ENCODE results near the gene CRYBA1. TPM values are rescaled to one million over a fixed set of nuclear protein-coding genes. Genes with fewer than 3 reads are reported as not detected.
"Not testable (repeated sequence)": the region's sequence is repeated elsewhere in the genome, so short reads cannot be mapped to it uniquely, and the experiment has no call there.

The CRYBA1 gene, protein sequence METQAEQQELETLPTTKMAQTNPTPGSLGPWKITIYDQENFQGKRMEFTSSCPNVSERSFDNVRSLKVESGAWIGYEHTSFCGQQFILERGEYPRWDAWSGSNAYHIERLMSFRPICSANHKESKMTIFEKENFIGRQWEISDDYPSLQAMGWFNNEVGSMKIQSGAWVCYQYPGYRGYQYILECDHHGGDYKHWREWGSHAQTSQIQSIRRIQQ
- total RNA-seq (2014; rRNA removed; shearing (Covaris generic)): not detected in 2 replicates

GRCh38 chr17:29246628-29247027, at the start of gene CRYBA1:
TSS of gene CRYBA1 (plus strand) at chr17:29246859. CDS start at chr17:29246864, 5 bp downstream.
- DNase-seq (ENCODE audit: low read depth): peak; percentile 21

- no peak for DNase-seq (ENCODE audit: low read depth)
These were observed 49.0 kb upstream of the CRYBA1 start for GRCh38 chr17:29197516-29198272.

DNA sequence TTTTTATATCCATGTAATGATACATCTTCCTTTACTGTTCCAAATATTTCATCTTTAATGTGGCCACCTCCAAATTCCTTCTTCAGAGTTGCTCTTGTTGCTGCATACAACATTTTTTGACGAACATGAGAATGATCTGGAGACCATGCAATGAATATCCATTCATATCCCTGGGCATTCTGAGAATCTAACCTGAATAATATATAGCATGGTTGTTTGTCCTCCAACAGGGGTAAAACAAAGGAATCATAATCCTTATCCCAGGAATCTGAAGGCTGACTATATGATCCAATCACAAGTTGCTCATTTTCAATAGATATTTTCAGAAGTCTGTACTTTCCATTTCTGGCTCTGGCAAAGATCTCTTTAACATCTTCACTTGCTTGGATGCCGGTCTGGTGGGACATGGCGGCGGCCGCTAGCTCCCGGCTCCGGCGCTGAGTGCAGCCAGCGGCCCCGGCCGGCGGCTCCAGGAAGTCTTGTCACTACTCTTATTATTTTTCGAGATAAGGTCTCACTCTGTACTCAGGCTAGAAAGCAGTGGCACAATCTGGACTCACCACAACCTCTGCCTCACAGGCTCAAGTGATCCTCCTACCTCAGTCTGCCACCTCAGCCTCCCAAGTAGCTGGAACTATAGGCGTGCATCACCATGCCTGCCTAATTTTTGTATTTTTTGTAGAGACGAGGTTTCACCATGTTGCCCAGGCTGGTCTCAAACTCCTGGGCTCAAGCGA, 42.4 kb upstream of the CRYBA1 start:
- not testable (repeated sequence) for DNase-seq (ENCODE audit: low read depth)

GRCh38 chr17:29205047-29205446, 41.6 kb upstream of the CRYBA1 start:
- no peak for DNase-seq (ENCODE audit: low read depth)

DNA sequence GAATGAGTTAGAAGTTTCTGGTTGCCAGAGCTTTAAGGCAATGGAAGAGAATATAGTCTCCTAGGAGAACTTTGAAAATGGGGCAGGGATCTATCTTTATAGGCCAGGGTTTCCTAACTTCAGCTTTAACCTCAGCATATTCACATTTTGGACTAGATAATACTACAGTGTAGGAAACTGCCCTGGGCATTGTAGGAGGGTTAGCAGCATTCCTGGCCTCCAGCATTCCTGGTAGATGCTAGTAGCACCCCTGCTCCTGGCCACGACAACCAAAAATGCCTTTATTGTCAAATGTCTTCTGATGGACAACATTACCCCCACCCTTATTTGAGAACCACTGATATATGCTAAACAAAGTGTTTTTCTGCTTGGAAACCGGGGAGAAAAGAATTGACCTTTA, 38.7 kb upstream of the CRYBA1 start:
- DNase-seq (ENCODE audit: low read depth): no peak

GRCh38 chr17:29209073-29209472, 37.6 kb upstream of the CRYBA1 start:
- no peak for DNase-seq (ENCODE audit: low read depth)

GRCh38 chr17:29210879-29211278, 35.8 kb upstream of the CRYBA1 start:
- no peak for DNase-seq (ENCODE audit: low read depth)

- DNase-seq (ENCODE audit: low read depth): no peak
These were observed 34.5 kb upstream of the CRYBA1 start for GRCh38 chr17:29212094-29212631.

GRCh38 chr17:29212681-29213121, 34.0 kb upstream of the CRYBA1 start:
- DNase-seq (ENCODE audit: low read depth): peak; percentile 21

DNA sequence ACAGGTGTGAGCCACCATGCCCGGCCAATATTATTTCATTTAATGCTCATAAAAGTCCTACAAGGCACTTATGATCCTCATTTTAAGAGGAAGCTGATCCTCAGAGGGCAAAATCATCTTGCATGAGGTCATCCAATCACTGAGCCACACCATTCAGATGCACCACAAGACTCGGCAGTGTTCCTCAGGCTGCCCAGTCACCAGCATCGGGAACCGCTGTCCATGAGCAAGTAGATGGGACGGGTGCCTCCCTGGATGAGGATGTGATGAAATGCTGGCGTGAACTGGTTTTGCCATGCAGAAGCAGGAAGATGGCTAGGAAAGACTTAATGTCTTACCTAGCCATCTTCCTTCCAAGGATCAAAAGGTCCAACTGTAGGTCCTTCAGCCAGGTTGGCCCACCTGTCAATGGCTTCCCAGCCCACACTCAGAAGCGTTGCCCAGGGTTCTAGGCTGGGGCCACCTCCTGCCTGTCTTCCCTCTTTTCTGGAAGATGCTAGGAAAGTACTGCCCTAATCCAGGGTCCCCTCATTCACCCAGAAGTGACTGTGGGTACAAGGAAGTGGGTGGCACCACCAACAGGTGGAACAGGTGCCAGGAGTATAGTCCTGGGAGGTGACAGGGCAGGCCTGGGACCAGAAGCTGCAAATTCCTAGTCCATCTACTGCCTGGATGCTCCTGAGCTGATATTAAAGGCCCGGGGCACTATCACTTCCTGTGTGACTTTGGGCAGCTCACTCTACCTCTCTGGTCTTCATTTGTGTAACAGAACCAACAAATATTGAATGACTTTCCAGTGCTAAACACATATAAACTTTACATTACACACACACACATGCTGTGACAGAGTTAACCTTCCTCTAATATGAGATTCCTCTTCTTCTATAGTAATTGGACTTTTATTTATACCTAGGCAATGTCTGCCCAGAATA, 32.2 kb upstream of the CRYBA1 start:
- no peak for DNase-seq (ENCODE audit: low read depth)

DNA sequence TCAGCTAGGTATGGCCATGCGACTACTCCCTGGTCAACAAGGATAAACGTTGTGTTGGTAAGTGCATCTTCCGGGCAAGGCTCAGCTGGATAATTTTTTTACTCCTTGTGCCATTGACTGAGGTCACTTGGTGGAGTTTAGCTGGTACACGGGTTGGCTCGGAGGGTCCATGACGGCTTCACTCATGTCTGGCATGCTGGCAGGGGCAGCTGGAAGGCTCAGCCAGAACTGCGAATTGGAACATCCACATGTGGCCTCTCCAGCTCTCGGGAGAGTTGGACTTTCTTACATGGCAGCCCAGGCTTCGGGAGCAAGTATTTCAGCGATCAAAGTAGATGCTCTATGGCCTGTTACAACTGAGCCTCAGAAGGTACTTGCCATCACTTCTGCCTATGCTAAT, 31.5 kb upstream of the CRYBA1 start:
- no peak for DNase-seq (ENCODE audit: low read depth)

DNA sequence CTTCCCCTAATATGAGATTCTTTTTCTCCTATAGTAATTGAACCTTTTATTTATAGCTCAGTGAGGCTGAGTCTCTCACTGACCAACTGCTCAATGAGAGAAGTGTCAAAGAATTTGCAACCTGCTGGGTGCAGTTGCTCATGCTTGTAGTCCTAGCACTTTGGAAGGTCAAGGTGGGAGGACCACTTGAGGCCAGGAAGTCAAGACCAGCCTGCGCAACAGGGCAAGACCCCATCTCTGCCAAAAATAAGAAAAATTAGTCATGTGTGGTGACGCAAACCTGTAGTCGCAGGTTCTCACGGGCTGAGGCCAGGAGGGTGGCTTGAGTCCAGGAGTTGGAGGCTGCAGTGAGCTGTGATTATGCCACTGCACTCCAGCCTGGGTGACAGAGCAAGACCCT, 30.9 kb upstream of the CRYBA1 start:
- peak; percentile 19 for DNase-seq (ENCODE audit: low read depth)

DNA sequence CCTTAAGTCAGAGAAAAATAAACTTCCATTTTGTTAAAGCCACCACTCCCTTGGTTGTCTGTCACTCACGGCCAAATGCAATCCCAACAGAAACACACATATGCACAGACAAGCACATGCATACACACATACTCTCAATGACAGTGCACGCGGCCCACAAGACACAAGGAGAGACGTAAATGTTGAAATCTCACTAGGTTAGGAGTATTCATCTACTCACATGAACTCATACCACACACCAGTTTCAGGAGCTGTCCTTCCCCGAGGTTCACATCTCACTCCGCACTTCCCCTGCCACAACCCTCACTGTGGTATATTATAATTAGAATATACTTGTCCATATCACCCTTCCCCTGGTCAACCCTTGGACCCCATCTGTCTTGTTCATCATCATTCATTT, 30.5 kb upstream of the CRYBA1 start:
- no peak for DNase-seq (ENCODE audit: low read depth)

- DNase-seq (ENCODE audit: low read depth): no peak
These were observed 29.8 kb upstream of the CRYBA1 start for GRCh38 chr17:29216856-29217255.

- peak; percentile 78 for DNase-seq (ENCODE audit: low read depth)
These were observed 27.1 kb upstream of the CRYBA1 start for GRCh38 chr17:29219378-29220047.

DNA sequence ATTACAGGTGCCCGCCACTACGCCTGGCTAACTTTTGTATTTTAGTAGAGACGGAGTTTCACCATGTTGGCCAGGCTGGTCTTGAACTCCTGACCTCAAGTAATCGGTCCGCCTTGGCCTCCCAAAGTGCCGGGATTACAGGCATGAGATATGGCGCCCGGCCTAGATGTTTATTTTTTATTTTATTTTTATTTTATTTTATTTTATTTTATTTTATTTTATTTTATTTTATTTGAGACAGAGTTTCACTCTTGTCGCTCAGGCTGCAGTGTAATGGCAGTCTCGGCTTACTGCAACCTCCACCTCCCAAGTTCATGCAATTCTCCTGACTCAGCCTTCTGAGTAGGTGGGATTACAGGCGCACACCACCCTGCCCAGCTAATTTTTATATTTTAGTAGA, 25.3 kb upstream of the CRYBA1 start:
- not testable (repeated sequence) for DNase-seq (ENCODE audit: low read depth)

DNA sequence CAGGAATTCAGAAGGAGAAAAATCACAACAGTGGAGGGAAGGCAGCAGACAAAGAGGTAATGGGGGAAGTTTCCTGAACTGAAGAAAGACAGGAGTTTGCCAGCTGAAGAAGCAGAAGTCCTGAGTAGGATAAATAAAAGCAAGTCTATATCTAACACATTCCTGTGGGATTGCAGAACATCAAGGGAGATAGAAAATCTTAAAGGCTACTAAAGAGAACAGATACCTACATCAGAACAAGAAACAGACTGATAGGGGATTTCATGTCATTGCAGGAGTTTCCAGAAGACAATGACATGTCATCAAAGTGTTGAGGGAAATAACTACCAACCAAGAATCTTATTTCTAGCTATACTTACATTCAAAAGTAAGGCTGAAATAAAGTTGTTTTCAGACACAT, 21.3 kb upstream of the CRYBA1 start:
- no peak for DNase-seq (ENCODE audit: low read depth)

DNA sequence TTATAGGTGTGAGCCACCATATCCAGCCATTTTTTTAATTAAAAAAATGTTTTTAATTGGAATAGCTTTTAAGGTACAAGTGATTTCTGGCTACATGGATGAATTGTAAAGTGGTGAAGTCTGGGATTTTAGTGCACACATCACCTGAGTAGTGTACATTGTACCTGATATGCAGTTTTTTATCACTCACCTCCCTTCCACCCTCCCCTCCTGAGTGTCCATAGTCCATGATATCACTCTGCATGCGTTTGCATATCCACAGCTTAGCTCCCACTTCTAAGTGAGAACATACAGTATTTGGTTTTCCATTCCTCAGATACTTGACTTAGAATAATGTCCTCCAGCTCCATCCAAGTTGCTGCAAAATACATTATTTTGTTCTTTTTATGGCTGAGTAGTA, 13.4 kb upstream of the CRYBA1 start:
- no peak for DNase-seq (ENCODE audit: low read depth)

DNA sequence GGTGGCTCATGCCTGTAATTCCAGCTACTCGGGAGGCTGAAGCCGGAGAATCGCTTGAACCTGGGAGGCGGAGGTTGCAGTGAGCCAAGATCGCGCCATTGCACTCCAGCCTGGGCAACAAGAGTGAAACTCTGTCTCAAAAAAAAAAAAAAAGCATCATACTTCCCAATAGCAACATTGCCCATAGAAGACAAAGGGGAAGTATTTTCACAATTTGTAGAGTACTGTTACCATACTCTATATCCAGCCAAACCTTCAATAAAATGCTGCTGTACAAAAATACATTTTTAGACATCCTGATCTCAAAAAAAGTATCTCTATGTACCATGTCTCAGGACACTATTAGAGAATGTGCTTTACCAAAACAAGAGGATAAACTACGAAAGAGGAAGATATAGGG, 11.7 kb upstream of the CRYBA1 start:
- DNase-seq (ENCODE audit: low read depth): not testable (repeated sequence)

DNA sequence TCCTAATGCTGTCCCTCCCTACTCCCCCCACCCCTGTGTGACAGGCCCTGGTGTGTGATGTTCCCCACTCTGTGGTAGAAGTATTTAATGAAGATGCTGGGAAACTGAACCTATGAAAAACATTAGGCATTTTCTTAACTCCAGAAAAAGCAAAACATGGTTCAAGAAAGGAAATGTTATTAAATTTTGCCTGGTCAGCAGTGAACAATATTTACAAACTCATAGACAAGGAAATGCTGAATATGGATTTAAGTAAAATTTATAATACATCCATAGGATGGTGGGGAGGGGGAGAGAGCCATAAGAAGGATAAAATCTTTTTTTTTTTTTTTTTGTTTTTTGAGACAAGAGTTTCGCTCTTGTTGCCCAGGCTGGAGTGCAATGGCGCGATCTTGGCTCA, 10.8 kb upstream of the CRYBA1 start:
- no peak for DNase-seq (ENCODE audit: low read depth)
